ENCODE data around the gene CYTL1.

The CYTL1 gene

GRCh38 chr4:5037553-5038551 is 18.6 kb upstream of the CYTL1 start:
- H3K4me3 ChIP-seq (IDR thresholded peaks at IDR 0.05; ENCODE audit: insufficient read depth, low read depth, low read length) = no peak overlapping the region
- H3K36me3 ChIP-seq (ENCODE audit: insufficient read depth) = no peaks in the 10 kb centered on the region
- no peaks in the 10 kb centered on the region for H3K79me2 ChIP-seq (ENCODE audit: insufficient read depth, low read depth)
- H3K27me3 ChIP-seq (ENCODE audit: insufficient read depth, low read depth) = no peaks in the 10 kb centered on the region
- no peak overlapping the region for H3K4me2 ChIP-seq
- no peak for TF ChIP-seq CTCF (conservative IDR thresholded peaks at IDR 0.05; ENCODE audit: low read depth, low read length)
- no peak overlapping the region for H2AFZ ChIP-seq (ENCODE audit: low read depth)
- no peak overlapping the region for H3K27ac ChIP-seq
- H3K4me1 ChIP-seq (ENCODE audit: low read depth, poor library complexity, severe bottlenecking) = peaks cover 16% of the 10 kb centered on the region
- no peak overlapping the region for H3K9ac ChIP-seq
- H4K20me1 ChIP-seq (ENCODE audit: insufficient read depth) = no peaks in the 10 kb centered on the region

- Histone ChIP-seq H4K20me1 (ENCODE audit: insufficient read depth) (no peaks in the 10 kb centered on the region), H3K4me1 (ENCODE audit: low read depth, poor library complexity, severe bottlenecking) (peaks cover 16% of the 10 kb centered on the region), H3K36me3 (ENCODE audit: insufficient read depth) (no peaks in the 10 kb centered on the region), H3K9ac (no peak overlapping the region), H3K27me3 (ENCODE audit: insufficient read depth, low read depth) (no peaks in the 10 kb centered on the region), H3K4me2 (0 out of 2 replicates have a peak overlapping the region, but pooled peaks have one; percentile 4), H3K4me3 (IDR thresholded peaks at IDR 0.05; ENCODE audit: insufficient read depth, low read depth, low read length) (no peak overlapping the region), H2AFZ (ENCODE audit: low read depth) (peak overlapping the region; percentile 7; the same call in 1 of the 2 replicates), H3K79me2 (ENCODE audit: insufficient read depth, low read depth) (no peaks in the 10 kb centered on the region), H3K27ac (peak overlapping the region; percentile 45)
- TF ChIP-seq CTCF (conservative IDR thresholded peaks at IDR 0.05; ENCODE audit: low read depth, low read length) = no peak
Observed at GRCh38 chr4:5036239-5036638, 17.0 kb upstream of the CYTL1 start.

GRCh38 chr4:5034206-5034605 is 14.9 kb upstream of the CYTL1 start:
- Histone ChIP-seq H3K4me3 (IDR thresholded peaks at IDR 0.05; ENCODE audit: insufficient read depth, low read depth, low read length) (no peak overlapping the region), H2AFZ (ENCODE audit: low read depth) (no peak overlapping the region), H3K4me2 (no peak overlapping the region), H3K4me1 (ENCODE audit: low read depth, poor library complexity, severe bottlenecking) (peaks cover 16% of the 10 kb centered on the region), H3K79me2 (ENCODE audit: insufficient read depth, low read depth) (no peaks in the 10 kb centered on the region), H3K27ac (no peak overlapping the region), H4K20me1 (ENCODE audit: insufficient read depth) (no peaks in the 10 kb centered on the region), H3K36me3 (ENCODE audit: insufficient read depth) (no peaks in the 10 kb centered on the region), H3K9ac (no peak overlapping the region), H3K27me3 (ENCODE audit: insufficient read depth, low read depth) (no peaks in the 10 kb centered on the region)
- TF ChIP-seq CTCF (conservative IDR thresholded peaks at IDR 0.05; ENCODE audit: low read depth, low read length) = no peak

GRCh38 chr4:5033281-5033841 is 14.1 kb upstream of the CYTL1 start:
- no peak overlapping the region for H3K27ac ChIP-seq
- no peaks in the 10 kb centered on the region for H3K79me2 ChIP-seq (ENCODE audit: insufficient read depth, low read depth)
- no peaks in the 10 kb centered on the region for H4K20me1 ChIP-seq (ENCODE audit: insufficient read depth)
- H3K4me2 ChIP-seq = no peak overlapping the region
- no peak overlapping the region for H2AFZ ChIP-seq (ENCODE audit: low read depth)
- H3K4me3 ChIP-seq (IDR thresholded peaks at IDR 0.05; ENCODE audit: insufficient read depth, low read depth, low read length) = no peak overlapping the region
- H3K4me1 ChIP-seq (ENCODE audit: low read depth, poor library complexity, severe bottlenecking) = peaks cover 16% of the 10 kb centered on the region
- no peak for TF ChIP-seq CTCF (conservative IDR thresholded peaks at IDR 0.05; ENCODE audit: low read depth, low read length)
- no peak overlapping the region for H3K9ac ChIP-seq
- no peaks in the 10 kb centered on the region for H3K36me3 ChIP-seq (ENCODE audit: insufficient read depth)
- no peaks in the 10 kb centered on the region for H3K27me3 ChIP-seq (ENCODE audit: insufficient read depth, low read depth)
